Measurements from ENCODE around the gene NIPA2.

NIPA2 gene

GRCh38 chr15:22808761-22809280 is 29.6 kb upstream of the NIPA2 start:
- no peaks in the 10 kb centered on the region for H3K9me3 ChIP-seq (replicated peaks; ENCODE audit: low read length)
- no peak overlapping the region for H3K4me2 ChIP-seq (ENCODE audit: low read length)
- no peaks in the 10 kb centered on the region for H3K27me3 ChIP-seq (ENCODE audit: control insufficient read depth, insufficient read depth, low read length)
- no peak overlapping the region for H3K4me3 ChIP-seq (ENCODE audit: low read length)
- no peaks in the 10 kb centered on the region for H3K4me1 ChIP-seq (ENCODE audit: control insufficient read depth, insufficient read depth, low read length)
- no peak overlapping the region for H3K9ac ChIP-seq (ENCODE audit: low read depth, low read length)
- H3K36me3 ChIP-seq (ENCODE audit: insufficient read depth, low read length): no peaks in the 10 kb centered on the region

- H3K27me3 ChIP-seq (ENCODE audit: control insufficient read depth, insufficient read depth, low read length): no peaks in the 10 kb centered on the region
- H3K4me2 ChIP-seq (ENCODE audit: low read length): no peak overlapping the region
- H3K9ac ChIP-seq (ENCODE audit: low read depth, low read length): no peak overlapping the region
- H3K4me1 ChIP-seq (ENCODE audit: control insufficient read depth, insufficient read depth, low read length): no peaks in the 10 kb centered on the region
- no peaks in the 10 kb centered on the region for H3K9me3 ChIP-seq (replicated peaks; ENCODE audit: low read length)
- H3K4me3 ChIP-seq (ENCODE audit: low read length): no peak overlapping the region
- H3K36me3 ChIP-seq (ENCODE audit: insufficient read depth, low read length): no peaks in the 10 kb centered on the region
These were observed 28.2 kb upstream of the NIPA2 start for GRCh38 chr15:22810033-22810852.

GRCh38 chr15:22810853-22811338 is 27.6 kb upstream of the NIPA2 start:
- Histone ChIP-seq H3K4me1 (ENCODE audit: control insufficient read depth, insufficient read depth, low read length) (no peaks in the 10 kb centered on the region), H3K4me2 (ENCODE audit: low read length) (no peak overlapping the region), H3K27me3 (ENCODE audit: control insufficient read depth, insufficient read depth, low read length) (no peaks in the 10 kb centered on the region), H3K9ac (ENCODE audit: low read depth, low read length) (no peak overlapping the region), H3K9me3 (replicated peaks; ENCODE audit: low read length) (no peaks in the 10 kb centered on the region), H3K4me3 (ENCODE audit: low read length) (no peak overlapping the region), H3K36me3 (ENCODE audit: insufficient read depth, low read length) (no peaks in the 10 kb centered on the region)

DNA sequence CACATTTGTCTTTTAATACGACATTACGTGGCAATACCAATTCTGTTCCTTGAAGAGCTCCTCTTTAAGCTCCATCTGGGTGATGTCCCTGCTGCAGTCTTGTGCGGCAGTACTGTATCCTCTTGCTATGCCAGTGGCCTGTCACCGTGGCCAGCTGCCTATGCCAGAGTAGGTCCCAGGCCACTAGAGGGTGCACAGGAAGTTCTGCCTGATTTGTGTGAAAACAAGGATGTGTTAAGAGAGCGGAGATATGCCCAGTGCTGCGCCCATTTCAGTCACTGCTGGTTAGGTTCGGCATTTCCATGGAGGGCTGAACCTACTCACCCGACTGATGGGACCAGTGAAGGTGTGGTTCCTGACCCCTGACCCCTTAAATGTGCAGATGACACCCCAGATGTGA is 26.8 kb upstream of the NIPA2 start:
- no peak overlapping the region for H3K4me2 ChIP-seq (ENCODE audit: low read length)
- no peak overlapping the region for H3K4me3 ChIP-seq (ENCODE audit: low read length)
- no peaks in the 10 kb centered on the region for H3K36me3 ChIP-seq (ENCODE audit: insufficient read depth, low read length)

GRCh38 chr15:22813844-22814243 is 24.6 kb upstream of the NIPA2 start:
- Histone ChIP-seq H3K4me1 (ENCODE audit: control insufficient read depth, insufficient read depth, low read length) (no peaks in the 10 kb centered on the region), H3K4me2 (ENCODE audit: low read length) (no peak overlapping the region), H3K36me3 (ENCODE audit: insufficient read depth, low read length) (no peaks in the 10 kb centered on the region), H3K9ac (ENCODE audit: low read depth, low read length) (no peak overlapping the region), H3K9me3 (replicated peaks; ENCODE audit: low read length) (no peaks in the 10 kb centered on the region), H3K27me3 (ENCODE audit: control insufficient read depth, insufficient read depth, low read length) (no peaks in the 10 kb centered on the region), H3K4me3 (ENCODE audit: low read length) (no peak overlapping the region)

More for the DNA sequence above, 26.8 kb upstream of the NIPA2 start:
- no peaks in the 10 kb centered on the region for H3K27me3 ChIP-seq (ENCODE audit: control insufficient read depth, insufficient read depth, low read length)
- no peaks in the 10 kb centered on the region for H3K9me3 ChIP-seq (replicated peaks; ENCODE audit: low read length)
- H3K9ac ChIP-seq (ENCODE audit: low read depth, low read length): no peak overlapping the region
- no peaks in the 10 kb centered on the region for H3K4me1 ChIP-seq (ENCODE audit: control insufficient read depth, insufficient read depth, low read length)

- no peaks in the 10 kb centered on the region for H3K36me3 ChIP-seq (ENCODE audit: insufficient read depth, low read length)
- H3K4me3 ChIP-seq (ENCODE audit: low read length): no peak overlapping the region
- no peak overlapping the region for H3K4me2 ChIP-seq (ENCODE audit: low read length)
- no peaks in the 10 kb centered on the region for H3K27me3 ChIP-seq (ENCODE audit: control insufficient read depth, insufficient read depth, low read length)
- H3K9me3 ChIP-seq (replicated peaks; ENCODE audit: low read length): no peaks in the 10 kb centered on the region
- no peak overlapping the region for H3K9ac ChIP-seq (ENCODE audit: low read depth, low read length)
- H3K4me1 ChIP-seq (ENCODE audit: control insufficient read depth, insufficient read depth, low read length): no peaks in the 10 kb centered on the region
These were observed 22.7 kb upstream of the NIPA2 start for GRCh38 chr15:22815766-22816165.

DNA sequence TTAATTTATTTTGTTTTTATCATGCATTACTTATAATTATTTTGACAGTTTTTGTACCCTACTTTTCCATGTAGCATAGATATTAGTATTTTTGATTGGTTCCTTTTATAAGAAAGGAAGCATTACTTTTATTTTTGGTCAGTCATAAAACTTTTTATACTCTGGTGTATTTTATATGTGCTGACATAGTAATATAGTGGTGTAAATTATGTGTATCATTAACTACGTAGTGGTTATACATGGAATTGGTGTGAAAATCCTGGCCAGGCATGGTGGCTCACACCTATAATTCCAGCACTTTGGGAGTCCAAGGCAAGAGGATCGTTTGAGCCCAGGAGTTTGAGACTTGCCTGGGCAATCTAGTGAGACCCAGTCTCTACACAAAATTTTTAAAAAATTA is 18.8 kb upstream of the NIPA2 start:
- H3K36me3 ChIP-seq (ENCODE audit: insufficient read depth, low read length): peaks cover 11% of the 10 kb centered on the region
- no peak overlapping the region for H3K9ac ChIP-seq (ENCODE audit: low read depth, low read length)
- no peaks in the 10 kb centered on the region for H3K27me3 ChIP-seq (ENCODE audit: control insufficient read depth, insufficient read depth, low read length)
- no peak overlapping the region for H3K4me2 ChIP-seq (ENCODE audit: low read length)
- H3K9me3 ChIP-seq (replicated peaks; ENCODE audit: low read length): no peaks in the 10 kb centered on the region
- no peak overlapping the region for H3K4me3 ChIP-seq (ENCODE audit: low read length)
- H3K4me1 ChIP-seq (ENCODE audit: control insufficient read depth, insufficient read depth, low read length): no peaks in the 10 kb centered on the region

DNA sequence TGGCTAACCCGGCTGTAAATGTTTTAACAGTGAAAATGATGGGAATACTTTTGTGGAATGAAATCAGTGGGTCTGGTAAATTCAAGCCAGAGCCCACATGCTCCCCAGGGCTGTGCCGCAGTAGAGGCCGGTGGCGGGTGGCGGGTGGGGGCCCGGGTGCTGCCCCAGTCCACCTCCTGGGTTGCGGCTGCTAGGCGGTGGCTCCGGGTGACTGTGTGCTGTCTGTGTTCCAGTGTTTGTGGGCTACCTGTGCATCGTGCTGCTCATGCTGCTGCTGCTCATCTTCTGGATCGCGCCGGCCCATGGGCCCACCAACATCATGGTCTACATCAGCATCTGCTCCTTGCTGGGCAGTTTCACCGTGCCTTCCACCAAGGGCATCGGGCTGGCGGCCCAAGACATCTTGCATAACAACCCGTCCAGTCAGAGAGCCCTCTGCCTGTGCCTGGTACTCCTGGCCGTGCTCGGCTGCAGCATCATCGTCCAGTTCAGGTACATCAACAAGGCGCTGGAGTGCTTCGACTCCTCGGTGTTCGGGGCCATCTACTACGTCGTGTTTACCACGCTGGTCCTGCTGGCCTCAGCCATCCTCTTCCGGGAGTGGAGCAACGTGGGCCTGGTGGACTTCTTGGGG is 14.9 kb upstream of the NIPA2 start:
- no peaks in the 10 kb centered on the region for H3K27me3 ChIP-seq (ENCODE audit: control insufficient read depth, insufficient read depth, low read length)
- no peaks in the 10 kb centered on the region for H3K4me1 ChIP-seq (ENCODE audit: control insufficient read depth, insufficient read depth, low read length)
- no peaks in the 10 kb centered on the region for H3K9me3 ChIP-seq (replicated peaks; ENCODE audit: low read length)
- no peak overlapping the region for H3K4me3 ChIP-seq (ENCODE audit: low read length)
- H3K4me2 ChIP-seq (ENCODE audit: low read length): no peak overlapping the region
- no peak overlapping the region for H3K9ac ChIP-seq (ENCODE audit: low read depth, low read length)
- peaks cover 11% of the 10 kb centered on the region for H3K36me3 ChIP-seq (ENCODE audit: insufficient read depth, low read length)

GRCh38 chr15:22827125-22827524 is 11.3 kb upstream of the NIPA2 start:
- Histone ChIP-seq H3K9ac (ENCODE audit: low read depth, low read length) (no peak overlapping the region), H3K9me3 (replicated peaks; ENCODE audit: low read length) (no peaks in the 10 kb centered on the region), H3K36me3 (ENCODE audit: insufficient read depth, low read length) (peaks cover 4% of the 10 kb centered on the region), H3K4me2 (ENCODE audit: low read length) (no peak overlapping the region), H3K27me3 (ENCODE audit: control insufficient read depth, insufficient read depth, low read length) (no peaks in the 10 kb centered on the region), H3K4me1 (ENCODE audit: control insufficient read depth, insufficient read depth, low read length) (no peaks in the 10 kb centered on the region), H3K4me3 (ENCODE audit: low read length) (no peak overlapping the region)

GRCh38 chr15:22831473-22831872 is 7.0 kb upstream of the NIPA2 start:
- Histone ChIP-seq H3K27me3 (ENCODE audit: control insufficient read depth, insufficient read depth, low read length) (no peaks in the 10 kb centered on the region), H3K9me3 (replicated peaks; ENCODE audit: low read length) (no peaks in the 10 kb centered on the region), H3K9ac (ENCODE audit: low read depth, low read length) (no peak overlapping the region), H3K36me3 (ENCODE audit: insufficient read depth, low read length) (no peaks in the 10 kb centered on the region), H3K4me1 (ENCODE audit: control insufficient read depth, insufficient read depth, low read length) (no peaks in the 10 kb centered on the region), H3K4me3 (ENCODE audit: low read length) (no peak overlapping the region), H3K4me2 (ENCODE audit: low read length) (no peak overlapping the region)

GRCh38 chr15:22839046-22839695 is 705 bp downstream of the NIPA2 start:
- Histone ChIP-seq H3K27me3 (ENCODE audit: control insufficient read depth, insufficient read depth, low read length) (no peaks in the 10 kb centered on the region), H3K9ac (ENCODE audit: low read depth, low read length) (peak overlapping the region; percentile 96), H3K9me3 (replicated peaks; ENCODE audit: low read length) (no peaks in the 10 kb centered on the region), H3K4me2 (ENCODE audit: low read length) (peak overlapping the region; percentile 88), H3K36me3 (ENCODE audit: insufficient read depth, low read length) (peaks cover 5% of the 10 kb centered on the region), H3K4me3 (ENCODE audit: low read length) (peak overlapping the region; percentile 83), H3K4me1 (ENCODE audit: control insufficient read depth, insufficient read depth, low read length) (peaks cover 7% of the 10 kb centered on the region)

Data from skeletal muscle satellite cell (primary cell).